K562 (cell line): Measurements from ENCODE around the gene FNBP1. TPM values are rescaled to one million over a fixed set of nuclear protein-coding genes. Genes with fewer than 3 reads are reported as not detected.

Experiments
- ATAC-seq: fragments of 200-7000 bp; cut with Tn5 transposase; 3 replicates; pipeline ENCODE4 v1.9.1; 2020; ENCODE audit warnings: moderate library complexity
- BruUV-seq: library from RNA; stranded (reverse); fragments of 400-500 nt; replicated peaks from 2 replicates; lab custom pipeline; 2021; lab: Mats Ljungman, UMichigan
- CTCF ChIA-PET: fragments of 300-600 bp; formaldehyde crosslinking; extraction: SDS; loops from one replicate; lab custom pipeline; 2021; ENCODE audit warnings: low intra/inter-chr PET ratio; lab: Yijun Ruan, JAX
- POLR2A ChIA-PET: fragments of 300-600, 350-650 bp; sonication (Branson Sonifier 250); formaldehyde crosslinking; extraction: SDS; loops from one replicate; lab custom pipeline; 2021; ENCODE audit warnings: antibody characterized with exemption, inconsistent platforms; lab: Yijun Ruan, JAX
- DNase-seq, 4 experiments: peaks; one replicate each; pipeline versions ENCODE4 v3.0.0 to v3.0.0-alpha.2; 2011 to 2018; ENCODE audit warnings: low spot score in 3 of 4, mixed read lengths in 3 of 4; ENCODE audit errors: extremely low read depth in 1 of 4
- FAIRE-seq: peaks from 2 replicates; lab custom pipeline; 2011; peaks lifted over from hg19 to GRCh38; lab: Jason Lieb, UNC
- H2AFZ ChIP-seq: 2 replicates; pipeline ENCODE4 v1.6.0; 2011; ENCODE audit warnings: low read depth, low read length, control low read depth, inconsistent platforms
- H3K27ac ChIP-seq: fragments of 200-600 bp; 3 replicates; pipeline ENCODE4 v1.8.0; 2011; ENCODE audit warnings: low read depth, mild to moderate bottlenecking, control low read depth, inconsistent platforms, low read length, moderate library complexity, mixed read lengths; ENCODE audit errors: extremely low read depth
- H3K27me3 ChIP-seq, 2 experiments: fragments of 300-600 bp in 1 of 2; 2 replicates in 1 of 2; 3 replicates in 1 of 2; pipeline versions ENCODE4 v1.6.0 to v1.8.0; 2011; ENCODE audit warnings: inconsistent platforms in 2 of 2, low read length in 2 of 2, mild to moderate bottlenecking in 1 of 2, mixed read lengths in 1 of 2, moderate library complexity in 1 of 2; ENCODE audit not compliant: control insufficient read depth in 2 of 2, insufficient read depth in 2 of 2
- H3K36me3 ChIP-seq: fragments of 300-600 bp; 3 replicates; pipeline ENCODE4 v1.8.0; 2011; ENCODE audit warnings: mild to moderate bottlenecking, low read length, inconsistent platforms; ENCODE audit not compliant: control insufficient read depth, insufficient read depth
- H3K4me1 ChIP-seq, 2 experiments: fragments of 200-600 bp in 1 of 2; replicated peaks in 1 of 2; 2 replicates in 1 of 2; 3 replicates in 1 of 2; pipeline versions ENCODE4 v1.5.1 to v1.8.0; 2011; ENCODE audit warnings: inconsistent platforms in 2 of 2, low read length in 2 of 2, mild to moderate bottlenecking in 1 of 2, mixed read lengths in 1 of 2, moderate library complexity in 1 of 2; ENCODE audit not compliant: control insufficient read depth in 2 of 2, insufficient read depth in 2 of 2
- H3K4me2 ChIP-seq: 2 replicates; pipeline ENCODE4 v1.6.1; 2011; ENCODE audit warnings: low read length, control low read depth, inconsistent platforms, mixed read lengths; ENCODE audit not compliant: insufficient read depth
- H3K4me3 ChIP-seq: fragments of 200-600 bp; sonication (generic), shearing (Covaris generic); 2 replicates; pipeline ENCODE4 v1.5.1; 2016; ENCODE audit warnings: control low read depth, inconsistent platforms
- H3K79me2 ChIP-seq: fragments of 200-600 bp; 3 replicates; pipeline ENCODE4 v1.8.0; 2011; ENCODE audit warnings: low read length, inconsistent platforms; ENCODE audit not compliant: control insufficient read depth, insufficient read depth
- H3K9ac ChIP-seq, 2 experiments: 2 replicates each; pipeline versions ENCODE4 v1.6.0 to v1.6.1; 2011; ENCODE audit warnings: low read depth in 2 of 2, low read length in 2 of 2, control low read depth in 1 of 2, inconsistent platforms in 1 of 2, mild to moderate bottlenecking in 1 of 2, mixed read lengths in 1 of 2; ENCODE audit not compliant: insufficient read depth in 1 of 2
- H3K9me1 ChIP-seq: one replicate; pipeline ENCODE4 v1.6.0; 2011; ENCODE audit warnings: inconsistent platforms, mild to moderate bottlenecking, low read length, moderate library complexity; ENCODE audit not compliant: control insufficient read depth, insufficient read depth
- H3K9me3 ChIP-seq: replicated peaks from 2 replicates; pipeline ENCODE4 v1.5.1; 2011; ENCODE audit warnings: low read depth, low read length, inconsistent platforms; ENCODE audit not compliant: control insufficient read depth, insufficient read depth
- H4K20me1 ChIP-seq: replicated peaks from 2 replicates; pipeline ENCODE4 v1.6.1; 2011; ENCODE audit warnings: low read length, inconsistent platforms, mixed read lengths; ENCODE audit not compliant: control insufficient read depth, insufficient read depth
- BCOR ChIP-seq: fragments of 450-650 bp; IDR thresholded peaks from 2 replicates; pipeline ENCODE4 v1.6.1; 2016
- KLF1 ChIP-seq: fragments of 450-650 bp; IDR thresholded peaks from 2 replicates; pipeline ENCODE4 v1.6.1; 2016; ENCODE audit warnings: missing genetic modification characterization, missing compliant biosample characterization
- PHF20 ChIP-seq: fragments of 450-650 bp; IDR thresholded peaks from 2 replicates; pipeline ENCODE4 v1.6.1; 2018; ENCODE audit not compliant: partially characterized antibody
- PYGO2 ChIP-seq: fragments of 450-650 bp; IDR thresholded peaks from 2 replicates; pipeline ENCODE4 v1.6.1; 2016; ENCODE audit warnings: mild to moderate bottlenecking, missing genetic modification characterization, moderate library complexity, missing compliant biosample characterization
- RBM25 ChIP-seq: fragments of 200-400 bp; formaldehyde crosslinking; IDR thresholded peaks from 2 replicates; pipeline ENCODE4 v1.6.1; 2018; ENCODE audit warnings: low read length, low read depth, moderate library complexity; ENCODE audit not compliant: severe bottlenecking
- WGBS: fragments of 100-300 bp; shearing (Covaris generic); methylation state at CpG from one replicate; pipeline ENCODE4 v1.1.6; 2016; ENCODE audit warnings: low coverage, mixed read lengths; ENCODE audit not compliant: insufficient coverage; ENCODE audit errors: missing lambda C conversion rate; 5-methylcytosine and 5-hydroxymethylcytosine counted together
- in situ Hi-C: fragments of 300-500 bp; cut with MboI; formaldehyde crosslinking; loops from 4 replicates; pipeline ENCODE4 v1.15.0; 2018; ENCODE audit warnings: inconsistent platforms, mixed read lengths
- intact Hi-C: fragments of 100-400 bp; cut with micrococcal nuclease; formaldehyde crosslinking; loops from 2 replicates; pipeline ENCODE4 v1.14.2; 2022
- polyA plus RNA-seq, 8 experiments: library from polyadenylated mRNA; depleted of rRNA in 4 of 8; stranded (reverse) in 5 of 8; unstranded in 3 of 8; fragments of >200 nt; fragmentation: Nextera tagmentation in 2 of 8; fragmentation: Illumina TruSeq in 1 of 8; extraction: Ambion mirVana in 2 of 8; extraction: Trizol in 1 of 8; gene quantifications; 2 replicates each; pipeline versions ENCODE4 v1.2.1 to v1.2.3, GENCODE V29; 2011 to 2014; ENCODE audit warnings: inconsistent platforms in 1 of 8, missing spikeins in 1 of 8
- total RNA-seq, 7 experiments: library from RNA; depleted of rRNA in 6 of 7; stranded (reverse); fragments of >200 nt in 6 of 7; fragmentation: Illumina TruSeq in 2 of 7; extraction: Trizol in 2 of 7; gene quantifications; 2 replicates each; pipeline versions ENCODE4 v1.2.1 to v1.2.3, GENCODE V29; 2011 to 2021; ENCODE audit warnings: low replicate concordance in 1 of 7
- TF ChIP-seq, protein P1 (sequence below), 2 experiments: fragments of 250-450 bp in 1 of 2; fragments of 450-650 bp in 1 of 2; sonication (Bioruptor Pico) in 1 of 2; IDR thresholded peaks; 2 replicates each; pipeline versions ENCODE4 v1.6.1 to v1.8.0; 2016 to 2021; ENCODE audit warnings: mild to moderate bottlenecking in 2 of 2, moderate library complexity in 2 of 2, missing compliant biosample characterization in 1 of 2, missing genetic modification characterization in 1 of 2
- TF ChIP-seq, protein P2 (sequence below): sonication (generic); formaldehyde crosslinking; IDR thresholded peaks from 2 replicates; pipeline ENCODE4 v1.5.0; 2020; ENCODE audit warnings: missing genetic modification reagents

The FNBP1 gene
- total and polyA plus RNA-seq, 9 of the 15 experiments (the other 6 are each of a cell fraction or from before 2014, with no cell fraction given), result 1.8 to 14.9 (median 7.6) TPM

DNA sequence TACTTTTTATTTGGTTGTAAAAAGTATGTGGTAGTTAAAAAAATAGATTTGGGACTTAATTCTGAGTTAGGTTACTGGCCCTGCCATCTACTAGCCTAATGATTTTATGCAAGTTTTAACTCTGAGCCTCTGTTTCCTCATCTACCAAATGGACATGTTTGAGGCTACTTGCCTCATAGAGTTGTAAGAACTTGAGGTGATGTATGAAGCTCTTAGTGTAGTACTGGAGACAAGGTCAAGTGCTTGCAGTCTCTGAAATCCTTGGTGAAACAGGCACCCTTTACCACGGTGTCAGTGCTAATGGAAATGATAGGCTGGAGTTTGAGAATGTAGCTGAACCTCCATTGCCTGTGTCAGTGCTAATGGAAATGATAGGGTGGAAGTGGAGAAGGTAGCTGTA lies 26.1 kb upstream of the FNBP1 start:
- Histone ChIP-seq H4K20me1 (peaks cover 13% of the 10 kb centered on the region), H3K9ac (no peak overlapping the region), H2AFZ (no peak overlapping the region), H3K27ac (no peak overlapping the region), H3K9me1 (no peaks in the 10 kb centered on the region), H3K4me2 (no peak overlapping the region), H3K9me3 (no peaks in the 10 kb centered on the region), H3K36me3 (no peaks in the 10 kb centered on the region; the same call in 2 of the 3 replicates), H3K27me3 (no peaks in the 10 kb centered on the region), H3K4me3 (no peak overlapping the region), H3K4me1 (peaks cover 0 to 17% of the 10 kb centered on the region in 2 experiments; a peak in 4 of 5 replicates), H3K79me2 (peaks cover 59% of the 10 kb centered on the region)
- 46% methylated on average over 1 of the region's 1 CpG for WGBS
- POLR2A ChIA-PET, result interaction anchor here (0.6 to 1.3 kb wide), 6 partner anchors 9 to 246 kb away, joined by 3 to 4 read pairs (median 3); no protein-coding TSS in a partner anchor
- in situ Hi-C loops (no loop called here), intact Hi-C loops (no loop called here)
- no TSS peak for BruUV-seq
- FAIRE-seq (no peak), DNase-seq (no peak), ATAC-seq (no peak; the same call in 2 of the 3 replicates)
- TF ChIP-seq RBM25, result peak; percentile 61
- TF ChIP-seq, protein P1, sequence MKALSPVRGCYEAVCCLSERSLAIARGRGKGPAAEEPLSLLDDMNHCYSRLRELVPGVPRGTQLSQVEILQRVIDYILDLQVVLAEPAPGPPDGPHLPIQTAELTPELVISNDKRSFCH (CRISPR knock-in tag; IDR thresholded peaks at IDR 0.05), result no peak
- TF ChIP-seq, protein P1 (tag; IDR thresholded peaks at IDR 0.05), result no peak
- CTCF ChIA-PET, result no interaction called here

DNA sequence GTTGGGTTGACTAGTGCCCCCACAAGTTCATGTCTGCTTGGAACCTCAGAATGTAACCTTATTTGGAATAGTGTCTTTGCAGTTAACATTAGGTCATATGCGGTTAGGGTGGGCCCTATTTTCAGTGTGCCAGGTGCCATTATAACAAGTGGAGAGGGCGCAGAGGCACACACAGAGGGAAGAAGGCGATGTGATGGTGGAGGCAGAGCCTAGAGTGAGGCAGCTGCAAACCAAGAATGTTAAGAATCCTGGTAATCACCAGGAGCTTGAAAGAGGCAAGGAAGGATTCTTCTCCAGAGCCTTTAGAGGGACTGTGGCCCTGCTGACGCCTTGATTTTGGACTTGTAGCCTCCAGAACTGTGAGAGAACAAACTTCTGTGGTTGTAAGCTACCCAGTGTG lies 21.6 kb upstream of the FNBP1 start:
- DNase-seq, result no peak
- H3K4me1 ChIP-seq, result peaks cover 0 to 9% of the 10 kb centered on the region in 2 experiments; a peak in 3 of 5 replicates
- H4K20me1 ChIP-seq, result peaks cover 9% of the 10 kb centered on the region
- H3K4me3 ChIP-seq, result no peak overlapping the region
- no peaks in the 10 kb centered on the region for H3K9me1 ChIP-seq
- intact Hi-C loops (no loop called here), in situ Hi-C loops (no loop called here)
- ChIA-PET POLR2A (no interaction called here), CTCF (no interaction called here)
- H3K9me3 ChIP-seq, result no peaks in the 10 kb centered on the region
- H3K27me3 ChIP-seq, result no peaks in the 10 kb centered on the region
- no peak for FAIRE-seq
- no TSS peak for BruUV-seq
- H3K4me2 ChIP-seq, result no peak overlapping the region
- H3K79me2 ChIP-seq, result peaks cover 49% of the 10 kb centered on the region
- no peak overlapping the region for H3K27ac ChIP-seq
- no peak for ATAC-seq
- WGBS, result 81% methylated on average over 4 of the region's 4 CpGs
- no peak overlapping the region for H2AFZ ChIP-seq
- H3K36me3 ChIP-seq, result peaks cover 4% of the 10 kb centered on the region; the same call in 2 of the 3 replicates
- H3K9ac ChIP-seq, result no peak overlapping the region
- TF ChIP-seq, protein P2, sequence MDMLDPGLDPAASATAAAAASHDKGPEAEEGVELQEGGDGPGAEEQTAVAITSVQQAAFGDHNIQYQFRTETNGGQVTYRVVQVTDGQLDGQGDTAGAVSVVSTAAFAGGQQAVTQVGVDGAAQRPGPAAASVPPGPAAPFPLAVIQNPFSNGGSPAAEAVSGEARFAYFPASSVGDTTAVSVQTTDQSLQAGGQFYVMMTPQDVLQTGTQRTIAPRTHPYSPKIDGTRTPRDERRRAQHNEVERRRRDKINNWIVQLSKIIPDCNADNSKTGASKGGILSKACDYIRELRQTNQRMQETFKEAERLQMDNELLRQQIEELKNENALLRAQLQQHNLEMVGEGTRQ (CRISPR knock-in tag), result no peak
- TF ChIP-seq PHF20 (no peak), KLF1 (tag) (no peak), BCOR (no peak), PYGO2 (tag) (no peak)
